ENCODE results near the gene TRABD2A. TPM values are rescaled to one million over a fixed set of nuclear protein-coding genes. Genes with fewer than 3 reads are reported as not detected.

Gene TRABD2A
- total RNA-seq, 4 donors from 2014 or later: 0.14 to 3.0 (median 0.29) TPM; not detected in 1

DNA sequence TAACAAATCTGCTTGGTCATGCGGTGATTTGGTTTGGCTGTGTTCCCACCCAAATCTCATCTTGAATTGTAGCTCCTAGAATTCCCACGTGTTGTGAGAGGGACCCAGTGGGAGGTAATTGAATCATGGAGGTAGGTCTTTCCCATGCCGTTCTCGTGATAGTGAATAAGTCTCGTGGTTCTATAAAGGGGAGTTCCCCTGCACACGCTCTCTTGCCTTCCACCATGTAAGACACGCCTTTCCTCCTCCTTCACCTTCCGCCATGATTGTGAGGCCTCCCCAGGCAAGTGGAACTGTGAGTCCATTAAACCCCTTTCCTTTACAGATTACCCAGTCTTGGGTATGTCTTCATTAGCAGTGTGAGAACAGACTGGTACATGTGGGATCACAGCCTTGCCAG, 36.7 kb downstream of the TRABD2A start:
- no peaks in the 10 kb centered on the region for H3K9me3 ChIP-seq
- intact Hi-C loops (cut with DNase I; ENCODE audit: low total_unique reads): no loop called here
- H3K4me3 ChIP-seq: no peak overlapping the region
- TF ChIP-seq POLR2A (IDR thresholded peaks at IDR 0.05) (no peak), CTCF (IDR thresholded peaks at IDR 0.05) (no peak)
- H3K27ac ChIP-seq: no peak overlapping the region
- no peaks in the 10 kb centered on the region for H3K27me3 ChIP-seq
- no peak for DNase-seq
- H3K36me3 ChIP-seq: no peaks in the 10 kb centered on the region
- no peaks in the 10 kb centered on the region for H3K4me1 ChIP-seq

GRCh38 chr2:84841577-84841976, 39.3 kb downstream of the TRABD2A start:
- Histone ChIP-seq H3K4me1 (no peaks in the 10 kb centered on the region), H3K27ac (no peak overlapping the region), H3K36me3 (no peaks in the 10 kb centered on the region), H3K9me3 (peaks cover 0 to 3% of the 10 kb centered on the region in 2 donors), H3K27me3 (no peaks in the 10 kb centered on the region), H3K4me3 (no peak overlapping the region)
- intact Hi-C loops (cut with DNase I; ENCODE audit: low total_unique reads): no loop called here
- DNase-seq: no peak
- TF ChIP-seq POLR2A (IDR thresholded peaks at IDR 0.05) (no peak), CTCF (IDR thresholded peaks at IDR 0.05) (no peak)

DNA sequence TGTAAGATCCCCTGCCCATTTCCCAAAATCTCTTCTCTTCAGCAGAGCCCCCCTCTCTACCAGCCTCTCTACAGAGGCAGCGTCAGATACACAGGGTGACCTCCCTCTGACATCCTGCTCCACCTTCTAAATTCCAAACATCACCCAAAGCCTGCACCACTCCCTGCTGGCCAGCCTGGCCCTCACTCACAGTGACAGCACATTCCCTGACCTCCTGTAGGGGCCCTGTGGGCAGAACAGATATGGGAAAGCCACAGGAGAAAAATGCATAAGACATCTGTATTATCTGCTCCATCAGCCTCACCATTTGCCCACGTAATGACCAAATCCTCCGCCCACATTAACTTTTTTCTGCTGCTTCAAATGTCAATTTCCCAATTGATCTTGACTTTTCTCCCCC, 40.6 kb downstream of the TRABD2A start:
- H3K4me3 ChIP-seq: no peak overlapping the region
- no peak overlapping the region for H3K27ac ChIP-seq
- intact Hi-C loops (cut with DNase I; ENCODE audit: low total_unique reads): no loop called here
- no peaks in the 10 kb centered on the region for H3K36me3 ChIP-seq
- TF ChIP-seq CTCF (IDR thresholded peaks at IDR 0.05): no peak
- TF ChIP-seq POLR2A (IDR thresholded peaks at IDR 0.05): no peak
- H3K9me3 ChIP-seq: peaks cover 0 to 3% of the 10 kb centered on the region in 2 donors
- H3K27me3 ChIP-seq: no peaks in the 10 kb centered on the region
- no peaks in the 10 kb centered on the region for H3K4me1 ChIP-seq
- DNase-seq: no peak

DNA sequence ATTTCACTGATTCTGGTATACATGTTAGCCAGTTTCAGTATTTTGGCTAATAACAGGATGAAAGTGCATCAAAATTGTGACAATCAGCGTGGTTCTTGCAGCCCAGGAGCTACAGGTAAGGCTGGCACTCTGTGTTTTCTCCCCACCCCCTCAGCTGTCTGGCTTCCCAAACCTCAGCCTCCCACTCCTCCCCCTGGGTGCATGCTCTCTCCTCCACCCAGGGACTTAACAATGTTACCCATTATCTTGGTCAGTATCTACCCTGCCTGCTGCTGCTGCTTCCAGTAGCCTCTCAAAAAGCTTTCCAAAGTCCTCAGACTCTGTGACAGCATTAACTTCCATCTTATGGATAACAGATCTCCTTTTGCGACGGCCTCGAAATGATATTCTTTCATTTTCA, 41.0 kb downstream of the TRABD2A start:
- Histone ChIP-seq H3K4me3 (no peak overlapping the region), H3K27me3 (no peaks in the 10 kb centered on the region), H3K4me1 (no peaks in the 10 kb centered on the region), H3K27ac (no peak overlapping the region), H3K36me3 (no peaks in the 10 kb centered on the region), H3K9me3 (peaks cover 0 to 3% of the 10 kb centered on the region in 2 donors)
- DNase-seq: no peak
- no peak for TF ChIP-seq POLR2A (IDR thresholded peaks at IDR 0.05)
- no peak for TF ChIP-seq CTCF (IDR thresholded peaks at IDR 0.05)
- intact Hi-C loops (cut with DNase I; ENCODE audit: low total_unique reads): no loop called here

DNA sequence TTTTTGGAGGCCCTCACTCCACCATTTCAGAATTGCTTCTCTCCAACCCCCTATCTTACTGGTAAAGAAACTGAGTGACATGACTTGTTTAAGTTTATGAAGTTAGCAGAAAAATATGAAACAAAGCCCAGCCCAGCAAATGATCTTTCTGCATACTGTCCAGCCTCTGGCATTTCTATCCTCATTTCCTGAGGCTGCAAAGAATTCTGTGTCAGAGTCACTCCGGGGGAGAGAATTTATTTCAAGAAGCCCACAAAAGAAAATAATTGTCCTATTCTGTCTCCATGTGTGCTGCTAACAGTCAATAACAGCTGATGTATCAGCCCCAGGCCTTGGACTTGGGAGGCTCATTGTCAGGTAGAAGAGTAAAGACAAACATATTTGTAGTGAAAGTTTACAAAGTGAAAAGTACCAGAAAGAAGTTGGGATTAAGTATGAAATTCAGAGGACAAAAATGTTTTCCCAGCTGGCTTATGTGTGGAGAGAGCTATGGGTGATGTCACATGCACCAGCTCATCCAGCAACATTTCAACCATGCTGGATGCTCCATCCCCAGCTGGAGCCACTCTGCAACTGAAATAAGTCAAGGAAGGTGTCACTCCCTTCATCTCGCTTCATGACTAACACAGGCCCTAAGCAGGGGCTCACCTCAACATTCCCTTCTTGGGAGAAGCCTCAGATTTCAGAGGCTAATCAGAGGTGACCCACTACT, 42.3 kb downstream of the TRABD2A start:
- TF ChIP-seq POLR2A (IDR thresholded peaks at IDR 0.05): no peak
- TF ChIP-seq CTCF (IDR thresholded peaks at IDR 0.05): no peak
- peaks cover 0 to 3% of the 10 kb centered on the region in 2 donors for H3K9me3 ChIP-seq
- intact Hi-C loops (cut with DNase I; ENCODE audit: low total_unique reads): no loop called here

More for the DNA sequence above, 42.3 kb downstream of the TRABD2A start:
- no peak overlapping the region for H3K4me3 ChIP-seq
- DNase-seq: no peak
- H3K36me3 ChIP-seq: no peaks in the 10 kb centered on the region
- H3K27ac ChIP-seq: no peak overlapping the region
- H3K4me1 ChIP-seq: no peaks in the 10 kb centered on the region
- no peaks in the 10 kb centered on the region for H3K27me3 ChIP-seq

Data from uterus (tissue), 4 donors.